Measurements from ENCODE around the gene OR9A4.

DNA sequence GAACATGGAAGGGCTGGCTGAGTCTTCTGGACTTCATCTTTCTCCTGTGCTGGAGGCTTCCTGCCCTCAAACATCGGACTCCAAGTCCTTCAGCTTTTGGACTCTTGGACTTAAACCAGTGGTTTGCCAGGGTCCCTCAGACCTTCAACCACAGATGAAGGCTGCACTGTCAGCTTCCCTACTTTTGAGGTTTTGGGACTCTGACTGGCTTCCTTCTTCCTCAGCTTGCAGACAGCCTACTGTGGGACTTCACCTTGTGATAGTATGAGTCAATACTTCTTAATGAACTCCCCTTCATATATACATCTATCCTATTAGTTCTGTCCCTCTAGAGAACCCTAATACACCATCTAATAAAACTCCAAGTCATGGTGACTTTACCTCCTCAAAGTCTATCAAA lies 34.6 kb downstream of the OR9A4 start:
- TF ChIP-seq CTCF (IDR thresholded peaks at IDR 0.05) (no peak), EZH2 (IDR thresholded peaks at IDR 0.05) (no peak)
